K562 (cell line): ENCODE results near the gene FXYD4. TPM values are rescaled to one million over a fixed set of nuclear protein-coding genes. Genes with fewer than 3 reads are reported as not detected.

Experiments
- ATAC-seq: fragments of 200-7000 bp; cut with Tn5 transposase; 3 replicates; pipeline ENCODE4 v1.9.1; 2020; ENCODE audit warnings: moderate library complexity
- BruUV-seq: library from RNA; stranded (reverse); fragments of 400-500 nt; replicated peaks from 2 replicates; lab custom pipeline; 2021; lab: Mats Ljungman, UMichigan
- CTCF ChIA-PET: fragments of 300-600 bp; formaldehyde crosslinking; extraction: SDS; loops from one replicate; lab custom pipeline; 2021; ENCODE audit warnings: low intra/inter-chr PET ratio; lab: Yijun Ruan, JAX
- POLR2A ChIA-PET: fragments of 300-600, 350-650 bp; sonication (Branson Sonifier 250); formaldehyde crosslinking; extraction: SDS; loops from one replicate; lab custom pipeline; 2021; ENCODE audit warnings: antibody characterized with exemption, inconsistent platforms; lab: Yijun Ruan, JAX
- DNase-seq, 4 experiments: peaks; one replicate each; pipeline versions ENCODE4 v3.0.0 to v3.0.0-alpha.2; 2011 to 2018; ENCODE audit warnings: low spot score in 3 of 4, mixed read lengths in 3 of 4; ENCODE audit errors: extremely low read depth in 1 of 4
- FAIRE-seq: peaks from 2 replicates; lab custom pipeline; 2011; peaks lifted over from hg19 to GRCh38; lab: Jason Lieb, UNC
- H2AFZ ChIP-seq: 2 replicates; pipeline ENCODE4 v1.6.0; 2011; ENCODE audit warnings: low read depth, low read length, control low read depth, inconsistent platforms
- H3K27ac ChIP-seq: fragments of 200-600 bp; 3 replicates; pipeline ENCODE4 v1.8.0; 2011; ENCODE audit warnings: low read depth, mild to moderate bottlenecking, control low read depth, inconsistent platforms, low read length, moderate library complexity, mixed read lengths; ENCODE audit errors: extremely low read depth
- H3K27me3 ChIP-seq, 2 experiments: fragments of 300-600 bp in 1 of 2; 2 replicates in 1 of 2; 3 replicates in 1 of 2; pipeline versions ENCODE4 v1.6.0 to v1.8.0; 2011; ENCODE audit warnings: inconsistent platforms in 2 of 2, low read length in 2 of 2, mild to moderate bottlenecking in 1 of 2, mixed read lengths in 1 of 2, moderate library complexity in 1 of 2; ENCODE audit not compliant: control insufficient read depth in 2 of 2, insufficient read depth in 2 of 2
- H3K36me3 ChIP-seq: fragments of 300-600 bp; 3 replicates; pipeline ENCODE4 v1.8.0; 2011; ENCODE audit warnings: mild to moderate bottlenecking, low read length, inconsistent platforms; ENCODE audit not compliant: control insufficient read depth, insufficient read depth
- H3K4me1 ChIP-seq, 2 experiments: fragments of 200-600 bp in 1 of 2; replicated peaks in 1 of 2; 2 replicates in 1 of 2; 3 replicates in 1 of 2; pipeline versions ENCODE4 v1.5.1 to v1.8.0; 2011; ENCODE audit warnings: inconsistent platforms in 2 of 2, low read length in 2 of 2, mild to moderate bottlenecking in 1 of 2, mixed read lengths in 1 of 2, moderate library complexity in 1 of 2; ENCODE audit not compliant: control insufficient read depth in 2 of 2, insufficient read depth in 2 of 2
- H3K4me2 ChIP-seq: 2 replicates; pipeline ENCODE4 v1.6.1; 2011; ENCODE audit warnings: low read length, control low read depth, inconsistent platforms, mixed read lengths; ENCODE audit not compliant: insufficient read depth
- H3K4me3 ChIP-seq: fragments of 200-600 bp; sonication (generic), shearing (Covaris generic); 2 replicates; pipeline ENCODE4 v1.5.1; 2016; ENCODE audit warnings: control low read depth, inconsistent platforms
- H3K79me2 ChIP-seq: fragments of 200-600 bp; 3 replicates; pipeline ENCODE4 v1.8.0; 2011; ENCODE audit warnings: low read length, inconsistent platforms; ENCODE audit not compliant: control insufficient read depth, insufficient read depth
- H3K9ac ChIP-seq, 2 experiments: 2 replicates each; pipeline versions ENCODE4 v1.6.0 to v1.6.1; 2011; ENCODE audit warnings: low read depth in 2 of 2, low read length in 2 of 2, control low read depth in 1 of 2, inconsistent platforms in 1 of 2, mild to moderate bottlenecking in 1 of 2, mixed read lengths in 1 of 2; ENCODE audit not compliant: insufficient read depth in 1 of 2
- H3K9me1 ChIP-seq: one replicate; pipeline ENCODE4 v1.6.0; 2011; ENCODE audit warnings: inconsistent platforms, mild to moderate bottlenecking, low read length, moderate library complexity; ENCODE audit not compliant: control insufficient read depth, insufficient read depth
- H3K9me3 ChIP-seq: replicated peaks from 2 replicates; pipeline ENCODE4 v1.5.1; 2011; ENCODE audit warnings: low read depth, low read length, inconsistent platforms; ENCODE audit not compliant: control insufficient read depth, insufficient read depth
- H4K20me1 ChIP-seq: replicated peaks from 2 replicates; pipeline ENCODE4 v1.6.1; 2011; ENCODE audit warnings: low read length, inconsistent platforms, mixed read lengths; ENCODE audit not compliant: control insufficient read depth, insufficient read depth
- DACH1 ChIP-seq: fragments of 450-650 bp; IDR thresholded peaks from 2 replicates; pipeline ENCODE4 v1.6.1; 2018; ENCODE audit not compliant: partially characterized antibody
- GTF2E2 ChIP-seq: fragments of 200-800 bp; sonication (Bioruptor generic); IDR thresholded peaks from 2 replicates; pipeline ENCODE4 v1.6.1; 2016; ENCODE audit warnings: missing genetic modification characterization, missing compliant biosample characterization
- JUND ChIP-seq, 2 experiments: IDR thresholded peaks; 2 replicates in 1 of 2; 3 replicates in 1 of 2; pipeline ENCODE4 v1.6.1; 2011; ENCODE audit warnings: borderline replicate concordance in 2 of 2, low read depth in 2 of 2, low read length in 2 of 2, improper control_type of control experiment in 1 of 2, missing biosample characterization in 1 of 2, missing genetic modification characterization in 1 of 2, missing genetic modification reagents in 1 of 2
- MEF2D ChIP-seq: conservative IDR thresholded peaks from 2 replicates; pipeline ENCODE4 v1.6.1; 2016; ENCODE audit warnings: low read depth, missing genetic modification characterization, missing compliant biosample characterization
- MYNN ChIP-seq, 2 experiments: sonication (generic); formaldehyde crosslinking in 1 of 2; IDR thresholded peaks; 2 replicates each; pipeline versions ENCODE4 v1.5.0 to v1.6.1; 2016 to 2020; ENCODE audit warnings: antibody characterized with exemption in 1 of 2, missing genetic modification reagents in 1 of 2
- RBM25 ChIP-seq: fragments of 200-400 bp; formaldehyde crosslinking; IDR thresholded peaks from 2 replicates; pipeline ENCODE4 v1.6.1; 2018; ENCODE audit warnings: low read length, low read depth, moderate library complexity; ENCODE audit not compliant: severe bottlenecking
- TRIM25 ChIP-seq: fragments of 450-650 bp; IDR thresholded peaks from 2 replicates; pipeline ENCODE4 v1.7.0; 2016; ENCODE audit warnings: borderline replicate concordance
- ZNF507 ChIP-seq: conservative IDR thresholded peaks from 2 replicates; pipeline ENCODE4 v1.6.1; 2017; ENCODE audit warnings: missing genetic modification characterization, missing compliant biosample characterization
- WGBS: fragments of 100-300 bp; shearing (Covaris generic); methylation state at CpG from one replicate; pipeline ENCODE4 v1.1.6; 2016; ENCODE audit warnings: low coverage, mixed read lengths; ENCODE audit not compliant: insufficient coverage; ENCODE audit errors: missing lambda C conversion rate; 5-methylcytosine and 5-hydroxymethylcytosine counted together
- in situ Hi-C: fragments of 300-500 bp; cut with MboI; formaldehyde crosslinking; loops from 4 replicates; pipeline ENCODE4 v1.15.0; 2018; ENCODE audit warnings: inconsistent platforms, mixed read lengths
- intact Hi-C: fragments of 100-400 bp; cut with micrococcal nuclease; formaldehyde crosslinking; loops from 2 replicates; pipeline ENCODE4 v1.14.2; 2022
- polyA plus RNA-seq, 8 experiments: library from polyadenylated mRNA; depleted of rRNA in 4 of 8; stranded (reverse) in 5 of 8; unstranded in 3 of 8; fragments of >200 nt; fragmentation: Nextera tagmentation in 2 of 8; fragmentation: Illumina TruSeq in 1 of 8; extraction: Ambion mirVana in 2 of 8; extraction: Trizol in 1 of 8; gene quantifications; 2 replicates each; pipeline versions ENCODE4 v1.2.1 to v1.2.3, GENCODE V29; 2011 to 2014; ENCODE audit warnings: inconsistent platforms in 1 of 8, missing spikeins in 1 of 8
- total RNA-seq, 7 experiments: library from RNA; depleted of rRNA in 6 of 7; stranded (reverse); fragments of >200 nt in 6 of 7; fragmentation: Illumina TruSeq in 2 of 7; extraction: Trizol in 2 of 7; gene quantifications; 2 replicates each; pipeline versions ENCODE4 v1.2.1 to v1.2.3, GENCODE V29; 2011 to 2021; ENCODE audit warnings: low replicate concordance in 1 of 7
- TF ChIP-seq, protein P1 (sequence below): fragments of 450-650 bp; IDR thresholded peaks from 2 replicates; pipeline ENCODE4 v1.6.1; 2014; ENCODE audit warnings: low read depth, mild to moderate bottlenecking, moderate library complexity, borderline replicate concordance
- TF ChIP-seq, protein P2 (sequence below): sonication (generic); formaldehyde crosslinking; IDR thresholded peaks from 2 replicates; pipeline ENCODE4 v1.8.1; 2023; ENCODE audit warnings: mild to moderate bottlenecking, missing genetic modification reagents
- TF ChIP-seq, protein P3 (sequence below): fragments of 250-450 bp; sonication (Bioruptor Pico); IDR thresholded peaks from 2 replicates; pipeline ENCODE4 v1.9.0; 2021; ENCODE audit warnings: mild to moderate bottlenecking, inconsistent platforms

The FXYD4 gene
- total and polyA plus RNA-seq, 9 of the 15 experiments (the other 6 are each of a cell fraction or from before 2014, with no cell fraction given) = not detected

GRCh38 chr10:43340619-43341018, 30.8 kb upstream of the FXYD4 start:
- Histone ChIP-seq H3K79me2 (no peaks in the 10 kb centered on the region), H3K9me3 (no peaks in the 10 kb centered on the region), H3K4me2 (no peak overlapping the region), H3K4me1 (peaks cover 5 to 16% of the 10 kb centered on the region in 2 experiments; a peak in 3 of 5 replicates), H3K27ac (no peak overlapping the region), H3K4me3 (no peak overlapping the region), H2AFZ (no peak overlapping the region), H4K20me1 (no peaks in the 10 kb centered on the region), H3K36me3 (no peaks in the 10 kb centered on the region), H3K9ac (no peak overlapping the region), H3K9me1 (no peaks in the 10 kb centered on the region), H3K27me3 (peaks cover 47 to 82% of the 10 kb centered on the region in 2 experiments)
- DNase-seq (no peak), FAIRE-seq (no peak), ATAC-seq (no peak)
- intact Hi-C loops = loop anchor here (10.0 kb wide), 1 partner anchor 206 kb away; the partner anchor contains the start of gene CSGALNACT2
- ChIA-PET POLR2A (interaction anchor here (1.0 to 1.3 kb wide), 2 partner anchors 14 to 16 kb away, joined by 4 read pairs; no protein-coding TSS in a partner anchor), CTCF (no interaction called here)
- BruUV-seq = no TSS peak
- in situ Hi-C loops = no loop called here
- WGBS = 4% methylated on average over 9 of the region's 9 CpGs
- no peak for TF ChIP-seq ZNF507
- TF ChIP-seq, protein P1, sequence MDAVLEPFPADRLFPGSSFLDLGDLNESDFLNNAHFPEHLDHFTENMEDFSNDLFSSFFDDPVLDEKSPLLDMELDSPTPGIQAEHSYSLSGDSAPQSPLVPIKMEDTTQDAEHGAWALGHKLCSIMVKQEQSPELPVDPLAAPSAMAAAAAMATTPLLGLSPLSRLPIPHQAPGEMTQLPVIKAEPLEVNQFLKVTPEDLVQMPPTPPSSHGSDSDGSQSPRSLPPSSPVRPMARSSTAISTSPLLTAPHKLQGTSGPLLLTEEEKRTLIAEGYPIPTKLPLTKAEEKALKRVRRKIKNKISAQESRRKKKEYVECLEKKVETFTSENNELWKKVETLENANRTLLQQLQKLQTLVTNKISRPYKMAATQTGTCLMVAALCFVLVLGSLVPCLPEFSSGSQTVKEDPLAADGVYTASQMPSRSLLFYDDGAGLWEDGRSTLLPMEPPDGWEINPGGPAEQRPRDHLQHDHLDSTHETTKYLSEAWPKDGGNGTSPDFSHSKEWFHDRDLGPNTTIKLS = no peak
- TF ChIP-seq, protein P2, sequence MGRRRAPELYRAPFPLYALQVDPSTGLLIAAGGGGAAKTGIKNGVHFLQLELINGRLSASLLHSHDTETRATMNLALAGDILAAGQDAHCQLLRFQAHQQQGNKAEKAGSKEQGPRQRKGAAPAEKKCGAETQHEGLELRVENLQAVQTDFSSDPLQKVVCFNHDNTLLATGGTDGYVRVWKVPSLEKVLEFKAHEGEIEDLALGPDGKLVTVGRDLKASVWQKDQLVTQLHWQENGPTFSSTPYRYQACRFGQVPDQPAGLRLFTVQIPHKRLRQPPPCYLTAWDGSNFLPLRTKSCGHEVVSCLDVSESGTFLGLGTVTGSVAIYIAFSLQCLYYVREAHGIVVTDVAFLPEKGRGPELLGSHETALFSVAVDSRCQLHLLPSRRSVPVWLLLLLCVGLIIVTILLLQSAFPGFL (CRISPR knock-in tag) = no peak
- no peak for TF ChIP-seq MYNN (IDR thresholded peaks at IDR 0.05)
- no peak for TF ChIP-seq MYNN (CRISPR knock-in tag; IDR thresholded peaks at IDR 0.05)
- no peak for TF ChIP-seq RBM25
- TF ChIP-seq MEF2D = no peak
- TF ChIP-seq DACH1 = no peak
- no peak for TF ChIP-seq GTF2E2 (tag)
- TF ChIP-seq, protein P3, sequence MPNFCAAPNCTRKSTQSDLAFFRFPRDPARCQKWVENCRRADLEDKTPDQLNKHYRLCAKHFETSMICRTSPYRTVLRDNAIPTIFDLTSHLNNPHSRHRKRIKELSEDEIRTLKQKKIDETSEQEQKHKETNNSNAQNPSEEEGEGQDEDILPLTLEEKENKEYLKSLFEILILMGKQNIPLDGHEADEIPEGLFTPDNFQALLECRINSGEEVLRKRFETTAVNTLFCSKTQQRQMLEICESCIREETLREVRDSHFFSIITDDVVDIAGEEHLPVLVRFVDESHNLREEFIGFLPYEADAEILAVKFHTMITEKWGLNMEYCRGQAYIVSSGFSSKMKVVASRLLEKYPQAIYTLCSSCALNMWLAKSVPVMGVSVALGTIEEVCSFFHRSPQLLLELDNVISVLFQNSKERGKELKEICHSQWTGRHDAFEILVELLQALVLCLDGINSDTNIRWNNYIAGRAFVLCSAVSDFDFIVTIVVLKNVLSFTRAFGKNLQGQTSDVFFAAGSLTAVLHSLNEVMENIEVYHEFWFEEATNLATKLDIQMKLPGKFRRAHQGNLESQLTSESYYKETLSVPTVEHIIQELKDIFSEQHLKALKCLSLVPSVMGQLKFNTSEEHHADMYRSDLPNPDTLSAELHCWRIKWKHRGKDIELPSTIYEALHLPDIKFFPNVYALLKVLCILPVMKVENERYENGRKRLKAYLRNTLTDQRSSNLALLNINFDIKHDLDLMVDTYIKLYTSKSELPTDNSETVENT (CRISPR knock-in tag) = no peak
- no peak for TF ChIP-seq JUND (IDR thresholded peaks at IDR 0.05; ENCODE audit: borderline replicate concordance, low read depth, low read length)
- TF ChIP-seq JUND (tag; IDR thresholded peaks at IDR 0.05; ENCODE audit: borderline replicate concordance, low read depth, low read length) = no peak
- TF ChIP-seq TRIM25 = no peak
